Esophagus squamous epithelium (tissue), 4 donors: ENCODE results near the gene KRTAP10-1.

ENCODE experiments used
- CTCF ChIP-seq, 6 experiments: fragments of 450-650 bp in 4 of 6; fragments of 200-600 bp in 2 of 6; sonication (generic) in 2 of 6; IDR thresholded peaks; one replicate each; pipeline ENCODE4 v1.5.1; 2016 to 2019; ENCODE audit warnings: antibody characterized with exemption in 6 of 6, mild to moderate bottlenecking in 4 of 6, moderate library complexity in 4 of 6
- POLR2A ChIP-seq, 4 donors: fragments of 450-650 bp; IDR thresholded peaks; one replicate each; pipeline ENCODE4 v1.6.1; 2017; ENCODE audit warnings: antibody characterized with exemption in 4 of 4, mild to moderate bottlenecking in 4 of 4, moderate library complexity in 3 of 4

- TF ChIP-seq POLR2A (IDR thresholded peaks at IDR 0.05) = no peak
- no peak for TF ChIP-seq CTCF (IDR thresholded peaks at IDR 0.05)
These were observed 31.1 kb downstream of the KRTAP10-1 start for GRCh38 chr21:44508711-44509445.
